Heart left ventricle (tissue), 16 donors: Measurements from ENCODE around the gene DAB2IP. TPM values are rescaled to one million over a fixed set of nuclear protein-coding genes. Genes with fewer than 3 reads are reported as not detected.

ENCODE experiments used
- ATAC-seq, 4 donors: fragments of 200-7000 bp; cut with Tn5 transposase; one replicate each; pipeline ENCODE4 v1.9.1; 2020 to 2022; ENCODE audit warnings: moderate library complexity in 4 of 4, mild to moderate bottlenecking in 3 of 4, moderate number of reproducible peaks in 1 of 4
- DNase-seq, 5 donors: peaks; one replicate each; pipeline ENCODE4 v3.0.0-alpha.2; 2020
- H3K27ac ChIP-seq, 12 donors: fragments of 200-600 bp; sonication (generic) in 4 of 12; one replicate each; pipeline versions ENCODE4 v1.5.0 to v1.8.0; 2016 to 2022; ENCODE audit warnings: mild to moderate bottlenecking in 2 of 12
- H3K27me3 ChIP-seq, 9 donors: fragments of 200-600 bp; sonication (generic) in 2 of 9; one replicate each; pipeline versions ENCODE4 v1.5.1 to v1.8.0; 2016 to 2022; ENCODE audit warnings: mild to moderate bottlenecking in 3 of 9
- H3K36me3 ChIP-seq, 9 donors: fragments of 200-600 bp; sonication (generic) in 2 of 9; one replicate each; pipeline versions ENCODE4 v1.5.0 to v1.8.0; 2018 to 2022; ENCODE audit warnings: mild to moderate bottlenecking in 2 of 9
- H3K4me1 ChIP-seq, 12 donors: fragments of 200-600 bp; sonication (generic) in 4 of 12; one replicate each; pipeline versions ENCODE4 v1.5.0 to v1.8.0; 2016 to 2022; ENCODE audit warnings: mild to moderate bottlenecking in 3 of 12
- H3K4me3 ChIP-seq, 12 donors: fragments of 200-600 bp; sonication (generic) in 4 of 12; one replicate each; pipeline versions ENCODE4 v1.5.0 to v1.8.0; 2017 to 2022; ENCODE audit warnings: mild to moderate bottlenecking in 9 of 12, moderate library complexity in 4 of 12
- H3K9me3 ChIP-seq, 12 donors: fragments of 200-600 bp; sonication (generic) in 4 of 12; one replicate each; pipeline versions ENCODE4 v1.5.0 to v1.8.0; 2016 to 2022; ENCODE audit warnings: mild to moderate bottlenecking in 1 of 12
- POLR2A ChIP-seq, 2 donors: fragments of 450-650 bp; IDR thresholded peaks; one replicate each; pipeline ENCODE4 v1.6.1; 2017; ENCODE audit warnings: antibody characterized with exemption in 2 of 2, mild to moderate bottlenecking in 2 of 2, moderate library complexity in 2 of 2
- WGBS, 4 donors: extraction: QIAGEN DNeasy Blood & Tissue Kit in 2 of 4; methylation state at CpG; one replicate each; pipeline versions ENCODE4 v1.1.5 to v1.1.7; 2013 to 2018; 5-methylcytosine and 5-hydroxymethylcytosine counted together
- intact Hi-C, 10 donors: fragments of 100-400 bp; cut with DNase I; formaldehyde crosslinking; loops; one replicate each; pipeline versions ENCODE4 v1.11.1 to v1.14.2; 2022
- polyA plus RNA-seq, 2 donors: library from polyadenylated mRNA; stranded (reverse); fragments of 200-250 nt; gene quantifications; one replicate each; pipeline ENCODE4 v1.2.3, GENCODE V29; 2013
- total RNA-seq, 9 donors: library from RNA; depleted of rRNA in 2 of 9; stranded (reverse); fragments of >200 nt in 2 of 9; fragmentation: NEBNext Ultra II Directional in 3 of 9; extraction: Animal tissue kit (Norgen Biotek cat#: 25700) in 3 of 9; gene quantifications; one replicate each; pipeline versions ENCODE4 v1.1.0 to v1.2.4, GENCODE V29; 2016 to 2023
- TF ChIP-seq, protein P1 (sequence below), 12 donors: fragments of 200-600 bp; sonication (generic) in 4 of 12; IDR thresholded peaks; one replicate each; pipeline versions ENCODE4 v1.5.0 to v1.8.0; 2018 to 2022; ENCODE audit warnings: antibody characterized with exemption in 12 of 12, mild to moderate bottlenecking in 5 of 12
- donor health status: ischemic (EF 13 %, LVEDD 7.1; RV severe dilation, severe dysfunction).
- donor health status: healthy with polysubstance abuse.
- donor health status: DM: no; HTN: yes; CAD: no.
- donor health status: DM: no; HTN: no; CAD: no.
- donor health status: ischemic (EF 25% LVEDD 6.9; RV normal size, moderate dysfunction).
- donor health status: ischemic (EF 25% LVEDD 5.7; RV mildly dilated, moderate dysfunction).
- donor health status: healthy.
- donor health status: DM: yes; HTN: yes; CAD: no.
- donor health status: ischemic (EF 35%, LVEDD 5.7; RV mildly dilated, moderate dysfunction).
- donor health status: nonischemic (EF 11% LVEDD 7.7; RV severe dilation, severe dysfunction).
- donor health status: DM: yes; HTN: yes; CAD: no.
- donor health status: PGD.
- donor health status: ischemic (EF 29% LVEDD 5.4; RV normal size, mild dysfunction).
- donor health status: nonischemic (EF 23%, LVEDD 6.1; RV moderate dilation, normal function).

DAB2IP gene
- total and polyA plus RNA-seq, 11 donors: 30.9 to 103 (median 52.6) TPM

DNA sequence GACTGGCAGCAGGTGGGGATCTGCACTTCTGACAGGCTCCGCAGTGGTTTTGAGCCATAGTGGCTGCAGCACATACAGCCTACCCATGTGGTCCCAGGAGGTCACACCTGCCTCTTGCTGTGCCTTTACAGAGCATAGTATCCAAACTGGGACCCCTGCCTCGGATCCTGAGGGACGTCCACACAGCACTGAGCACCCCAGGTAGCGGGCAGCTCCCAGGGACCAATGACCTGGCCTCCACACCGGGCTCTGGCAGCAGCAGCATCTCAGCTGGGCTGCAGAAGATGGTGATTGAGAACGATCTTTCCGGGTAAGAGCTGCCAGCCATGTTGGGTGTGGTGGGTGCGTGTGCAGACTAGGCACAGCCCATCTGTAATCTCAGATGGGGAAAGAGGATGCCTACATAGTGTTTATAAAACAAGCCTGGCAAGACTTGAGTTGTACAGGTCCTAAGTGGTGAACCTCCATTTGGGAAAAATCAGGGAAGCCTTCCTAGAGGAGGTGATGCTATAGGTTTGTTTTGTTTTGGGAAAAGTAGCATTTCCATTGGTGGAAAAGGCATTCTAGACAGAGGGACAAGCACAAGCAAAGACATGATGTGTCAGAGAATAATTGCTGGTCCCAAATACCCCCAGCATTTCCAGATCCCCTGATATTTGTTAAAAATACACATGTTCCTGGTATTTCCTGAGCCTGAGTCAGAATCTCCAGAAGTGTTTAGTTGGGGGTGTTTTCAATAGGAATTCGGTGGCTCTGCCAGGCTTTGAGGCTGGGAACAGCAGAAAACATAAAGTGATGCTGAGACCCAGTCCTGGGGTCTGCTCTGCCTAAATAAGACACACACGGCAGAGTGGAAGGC, 119.2 kb downstream of the DAB2IP start:
- H3K36me3 ChIP-seq: peaks cover 4 to 100% (median 89%) of the 10 kb centered on the region in 9 donors
- peak in 3 of 5 donors; percentile 9 to 52 (median 18) for DNase-seq
- 90 to 95% (median 92%) methylated on average over 9 to 10 of the region's 10 CpGs for WGBS, 4 donors

GRCh38 chr9:121771418-121771817, 120.0 kb downstream of the DAB2IP start:
- no peak for TF ChIP-seq POLR2A (IDR thresholded peaks at IDR 0.05)
- TF ChIP-seq, protein P1, sequence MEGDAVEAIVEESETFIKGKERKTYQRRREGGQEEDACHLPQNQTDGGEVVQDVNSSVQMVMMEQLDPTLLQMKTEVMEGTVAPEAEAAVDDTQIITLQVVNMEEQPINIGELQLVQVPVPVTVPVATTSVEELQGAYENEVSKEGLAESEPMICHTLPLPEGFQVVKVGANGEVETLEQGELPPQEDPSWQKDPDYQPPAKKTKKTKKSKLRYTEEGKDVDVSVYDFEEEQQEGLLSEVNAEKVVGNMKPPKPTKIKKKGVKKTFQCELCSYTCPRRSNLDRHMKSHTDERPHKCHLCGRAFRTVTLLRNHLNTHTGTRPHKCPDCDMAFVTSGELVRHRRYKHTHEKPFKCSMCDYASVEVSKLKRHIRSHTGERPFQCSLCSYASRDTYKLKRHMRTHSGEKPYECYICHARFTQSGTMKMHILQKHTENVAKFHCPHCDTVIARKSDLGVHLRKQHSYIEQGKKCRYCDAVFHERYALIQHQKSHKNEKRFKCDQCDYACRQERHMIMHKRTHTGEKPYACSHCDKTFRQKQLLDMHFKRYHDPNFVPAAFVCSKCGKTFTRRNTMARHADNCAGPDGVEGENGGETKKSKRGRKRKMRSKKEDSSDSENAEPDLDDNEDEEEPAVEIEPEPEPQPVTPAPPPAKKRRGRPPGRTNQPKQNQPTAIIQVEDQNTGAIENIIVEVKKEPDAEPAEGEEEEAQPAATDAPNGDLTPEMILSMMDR (IDR thresholded peaks at IDR 0.05): no peak
- WGBS, 4 donors: 38 to 67% (median 56%) methylated on average over 2 to 5 of the region's 5 CpGs

More for the DNA sequence above, 119.2 kb downstream of the DAB2IP start:
- H3K27ac ChIP-seq: peak overlapping the region in 2 of 12 donors; percentile 4 to 77
- no peaks in the 10 kb centered on the region for H3K9me3 ChIP-seq
- TF ChIP-seq, protein P1 (IDR thresholded peaks at IDR 0.05): no peak
- TF ChIP-seq POLR2A (IDR thresholded peaks at IDR 0.05): no peak
- intact Hi-C loops: no loop called here
- H3K4me1 ChIP-seq: peaks cover 0 to 70% (median 23%) of the 10 kb centered on the region in 12 donors
- ATAC-seq: no peak
- H3K27me3 ChIP-seq: no peaks in the 10 kb centered on the region
- no peak overlapping the region for H3K4me3 ChIP-seq

DNA sequence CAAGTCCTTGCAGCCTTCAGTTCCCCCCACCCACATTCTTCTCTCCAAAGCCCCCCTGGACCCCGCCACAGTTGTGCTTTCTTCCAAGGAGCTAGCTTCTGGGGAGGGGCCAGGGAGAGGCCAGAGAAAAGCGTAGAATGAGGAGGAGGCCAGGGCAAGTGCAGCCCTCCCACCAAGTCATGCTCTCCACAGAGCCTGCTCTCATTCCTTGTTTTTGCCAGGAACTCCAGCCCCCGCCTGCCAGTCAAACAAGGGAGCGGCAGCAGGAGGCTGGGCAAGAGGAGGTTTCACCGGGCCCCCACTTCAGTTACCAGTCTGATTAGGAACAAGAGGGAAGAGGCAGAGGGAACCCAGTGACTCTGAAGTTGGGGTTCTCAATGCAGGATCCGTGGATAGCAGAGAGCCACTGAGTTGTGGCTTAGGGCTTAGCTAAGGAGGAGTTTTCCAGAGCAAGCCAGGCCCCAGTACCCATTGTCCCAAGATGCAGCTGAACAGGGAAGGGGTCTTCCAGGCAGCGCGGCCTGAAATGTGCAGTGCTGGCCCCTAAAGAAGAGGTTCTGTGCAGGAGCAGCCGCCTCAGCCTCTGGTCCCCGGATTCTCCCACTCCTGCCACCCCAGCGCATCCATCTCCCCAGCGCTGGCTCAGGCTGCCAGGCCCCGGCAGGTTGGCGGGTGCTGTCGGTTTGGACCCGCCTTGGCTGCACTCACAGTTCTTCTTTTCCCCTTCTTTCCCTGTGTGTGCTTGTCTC, 120.6 kb downstream of the DAB2IP start:
- no peak overlapping the region for H3K4me3 ChIP-seq
- WGBS, 4 donors: 84 to 92% (median 91%) methylated on average over 16 of the region's 16 CpGs
- no peak for ATAC-seq
- H3K36me3 ChIP-seq: peaks cover 6 to 100% (median 93%) of the 10 kb centered on the region in 9 donors
- no peaks in the 10 kb centered on the region for H3K27me3 ChIP-seq
- H3K4me1 ChIP-seq: peaks cover 0 to 65% (median 9%) of the 10 kb centered on the region in 12 donors
- H3K9me3 ChIP-seq: no peaks in the 10 kb centered on the region
- TF ChIP-seq, protein P1 (IDR thresholded peaks at IDR 0.05): no peak
- TF ChIP-seq POLR2A (IDR thresholded peaks at IDR 0.05): no peak
- H3K27ac ChIP-seq: peak overlapping the region in 7 of 12 donors; percentile 14 to 77 (median 37)
- peak in 3 of 5 donors; percentile 5 to 55 (median 18) for DNase-seq
- intact Hi-C loops: no loop called here

More at GRCh38 chr9:121771418-121771817, 120.0 kb downstream of the DAB2IP start:
- intact Hi-C loops: no loop called here
- Histone ChIP-seq H3K27me3 (no peaks in the 10 kb centered on the region), H3K4me3 (no peak overlapping the region), H3K27ac (peak overlapping the region in 3 of 12 donors; percentile 13 to 77 (median 16)), H3K4me1 (peaks cover 0 to 67% (median 15%) of the 10 kb centered on the region in 12 donors), H3K36me3 (peaks cover 6 to 100% (median 93%) of the 10 kb centered on the region in 9 donors), H3K9me3 (no peaks in the 10 kb centered on the region)
- no peak for ATAC-seq
- peak in 4 of 5 donors; percentile 9 to 51 (median 24) for DNase-seq
